ENCODE results near the gene ATP6V0A4. TPM values are rescaled to one million over a fixed set of nuclear protein-coding genes. Genes with fewer than 3 reads are reported as not detected.
"Not testable (repeated sequence)": the region's sequence is repeated elsewhere in the genome, so short reads cannot be mapped to it uniquely, and the experiment has no call there.

Gene ATP6V0A4
- total RNA-seq, 2 donors from 2014 or later: not detected

GRCh38 chr7:138816650-138817049 lies 18.7 kb upstream of the ATP6V0A4 start:
- no peak for DNase-seq
- no peaks in the 10 kb centered on the region for H3K27me3 ChIP-seq
- H3K4me3 ChIP-seq: no peak overlapping the region
- H3K4me1 ChIP-seq: no peaks in the 10 kb centered on the region
- no peaks in the 10 kb centered on the region for H3K9me3 ChIP-seq
- no peak for TF ChIP-seq CTCF (IDR thresholded peaks at IDR 0.05)
- H3K36me3 ChIP-seq: no peaks in the 10 kb centered on the region
- H3K9ac ChIP-seq (ENCODE audit: low read depth in 2 of 2, low read length in 2 of 2): no peak overlapping the region
- no peak overlapping the region for H3K27ac ChIP-seq
- intact Hi-C loops (cut with DNase I): no loop called here

- no peaks in the 10 kb centered on the region for H3K4me1 ChIP-seq
- H3K27ac ChIP-seq: no peak overlapping the region
- H3K9ac ChIP-seq (ENCODE audit: low read depth in 2 of 2, low read length in 2 of 2): no peak overlapping the region
- no peak for TF ChIP-seq CTCF (IDR thresholded peaks at IDR 0.05)
- intact Hi-C loops (cut with DNase I): no loop called here
- H3K27me3 ChIP-seq: no peaks in the 10 kb centered on the region
- no peaks in the 10 kb centered on the region for H3K36me3 ChIP-seq
- no peak for DNase-seq
- H3K4me3 ChIP-seq: no peak overlapping the region
- no peaks in the 10 kb centered on the region for H3K9me3 ChIP-seq
Observed at GRCh38 chr7:138814816-138815332, 16.9 kb upstream of the ATP6V0A4 start.

GRCh38 chr7:138813945-138814344 lies 15.9 kb upstream of the ATP6V0A4 start:
- intact Hi-C loops (cut with DNase I): no loop called here
- Histone ChIP-seq H3K4me1 (no peaks in the 10 kb centered on the region), H3K27me3 (no peaks in the 10 kb centered on the region), H3K9me3 (no peaks in the 10 kb centered on the region), H3K4me3 (no peak overlapping the region), H3K9ac (ENCODE audit: low read depth in 2 of 2, low read length in 2 of 2) (no peak overlapping the region), H3K36me3 (no peaks in the 10 kb centered on the region), H3K27ac (no peak overlapping the region)
- no peak for TF ChIP-seq CTCF (IDR thresholded peaks at IDR 0.05)
- DNase-seq: no peak

GRCh38 chr7:138811327-138811726 lies 13.3 kb upstream of the ATP6V0A4 start:
- H3K9me3 ChIP-seq; H3K9ac ChIP-seq (ENCODE audit: low read depth in 2 of 2, low read length in 2 of 2); DNase-seq; intact Hi-C loops (cut with DNase I); H3K27me3 ChIP-seq; H3K27ac ChIP-seq; H3K36me3 ChIP-seq; H3K4me1 ChIP-seq; H3K4me3 ChIP-seq: not testable (repeated sequence)

GRCh38 chr7:138809346-138809745 lies 11.3 kb upstream of the ATP6V0A4 start:
- no peak for TF ChIP-seq CTCF (IDR thresholded peaks at IDR 0.05)
- H3K9me3 ChIP-seq: no peaks in the 10 kb centered on the region
- no peak overlapping the region for H3K9ac ChIP-seq (ENCODE audit: low read depth in 2 of 2, low read length in 2 of 2)
- no peaks in the 10 kb centered on the region for H3K27me3 ChIP-seq
- intact Hi-C loops (cut with DNase I): no loop called here
- H3K4me1 ChIP-seq: no peaks in the 10 kb centered on the region
- H3K36me3 ChIP-seq: no peaks in the 10 kb centered on the region
- no peak for DNase-seq
- H3K27ac ChIP-seq: no peak overlapping the region
- no peak overlapping the region for H3K4me3 ChIP-seq

GRCh38 chr7:138804618-138805017 lies 6.6 kb upstream of the ATP6V0A4 start:
- Histone ChIP-seq H3K9me3 (no peaks in the 10 kb centered on the region), H3K27ac (no peak overlapping the region), H3K9ac (ENCODE audit: low read depth in 2 of 2, low read length in 2 of 2) (no peak overlapping the region), H3K4me1 (no peaks in the 10 kb centered on the region), H3K27me3 (no peaks in the 10 kb centered on the region), H3K4me3 (no peak overlapping the region), H3K36me3 (no peaks in the 10 kb centered on the region)
- intact Hi-C loops (cut with DNase I): no loop called here
- TF ChIP-seq CTCF (IDR thresholded peaks at IDR 0.05): no peak
- DNase-seq: no peak
